ENCODE results near the gene TRMT61A.

Gene TRMT61A

GRCh38 chr14:103528587-103529382 is at the start of gene TRMT61A:
TRMT61A (plus strand) TSS chr14:103529196; CDS start chr14:103529979, 783 bp downstream.
- peak; percentile 49 to 82 for DNase-seq

- DNase-seq = no peak
These were observed 48.4 kb upstream of the TRMT61A start for GRCh38 chr14:103480595-103480994.

- DNase-seq = no peak
These were observed 45.4 kb upstream of the TRMT61A start for GRCh38 chr14:103483600-103483999.

GRCh38 chr14:103485504-103485903 is 43.5 kb upstream of the TRMT61A start:
- no peak for DNase-seq

GRCh38 chr14:103488071-103488470 is 40.9 kb upstream of the TRMT61A start:
- no peak for DNase-seq

GRCh38 chr14:103488960-103489359 is 40.0 kb upstream of the TRMT61A start:
- no peak for DNase-seq

GRCh38 chr14:103489621-103490020 is 39.4 kb upstream of the TRMT61A start:
- no peak for DNase-seq

GRCh38 chr14:103491691-103492090 is 37.3 kb upstream of the TRMT61A start:
- DNase-seq = no peak

GRCh38 chr14:103492156-103492925 is 36.7 kb upstream of the TRMT61A start:
- DNase-seq = no peak

GRCh38 chr14:103495854-103496253 is 33.1 kb upstream of the TRMT61A start:
- no peak for DNase-seq

GRCh38 chr14:103496776-103497175 is 32.2 kb upstream of the TRMT61A start:
- DNase-seq = no peak

GRCh38 chr14:103499709-103500108 is 29.3 kb upstream of the TRMT61A start:
- no peak for DNase-seq

- peak; percentile 86 to 92 for DNase-seq
These were observed 28.6 kb upstream of the TRMT61A start for GRCh38 chr14:103500148-103500990.

- no peak for DNase-seq
These were observed 27.7 kb upstream of the TRMT61A start for GRCh38 chr14:103501041-103501870.

- no peak for DNase-seq
These were observed 26.9 kb upstream of the TRMT61A start for GRCh38 chr14:103501921-103502669.

- DNase-seq = no peak
These were observed 26.1 kb upstream of the TRMT61A start for GRCh38 chr14:103502877-103503276.

- no peak for DNase-seq
These were observed 25.7 kb upstream of the TRMT61A start for GRCh38 chr14:103503296-103503695.

- DNase-seq = no peak
These were observed 23.9 kb upstream of the TRMT61A start for GRCh38 chr14:103504991-103505565.

- no peak for DNase-seq
These were observed 21.2 kb upstream of the TRMT61A start for GRCh38 chr14:103507751-103508150.

- no peak for DNase-seq
These were observed 20.3 kb upstream of the TRMT61A start for GRCh38 chr14:103508521-103509329.

Data from cerebellar nuclear complex (tissue), 1 donor.